Prostate gland (tissue), 2 donors: ENCODE results near the gene CEP55.

ENCODE experiments used
- POLR2A ChIP-seq: fragments of 450-650 bp; IDR thresholded peaks from one replicate; pipeline ENCODE4 v1.6.1; 2016; ENCODE audit warnings: antibody characterized with exemption, mild to moderate bottlenecking
- POLR2AphosphoS5 ChIP-seq: sonication (generic); formaldehyde crosslinking; IDR thresholded peaks from one replicate; pipeline ENCODE4 v1.6.1; 2017; ENCODE audit warnings: antibody characterized with exemption
- TF ChIP-seq, protein P1 (sequence below), 4 experiments: fragments of 200-600 bp in 2 of 4; fragments of 450-650 bp in 2 of 4; sonication (generic) in 2 of 4; IDR thresholded peaks; 1 replicate in 3 of 4; 2 replicates in 1 of 4; pipeline ENCODE4 v1.5.1; 2016 to 2019; ENCODE audit warnings: antibody characterized with exemption in 4 of 4, mild to moderate bottlenecking in 2 of 4, moderate library complexity in 2 of 4

DNA sequence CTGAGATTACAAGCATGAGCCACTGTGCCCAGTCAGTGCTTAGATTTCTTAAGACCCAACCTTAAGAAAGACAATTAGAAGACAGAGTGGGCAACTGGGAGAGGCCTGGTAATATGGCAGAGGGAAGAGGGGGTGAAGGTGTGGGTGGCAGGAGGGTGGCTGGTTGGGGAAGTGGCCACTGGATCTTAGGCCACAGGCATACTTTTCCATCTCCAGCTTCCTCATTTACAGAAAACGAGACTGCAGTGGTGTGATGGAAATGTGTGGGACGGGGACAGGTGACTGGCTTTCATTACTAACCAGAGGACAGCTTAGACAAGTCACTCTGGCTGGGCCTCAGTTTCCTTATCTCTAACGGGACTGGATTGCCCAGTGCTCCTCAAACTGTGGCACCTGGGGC lies 69.0 kb downstream of the CEP55 start:
- TF ChIP-seq, protein P1, sequence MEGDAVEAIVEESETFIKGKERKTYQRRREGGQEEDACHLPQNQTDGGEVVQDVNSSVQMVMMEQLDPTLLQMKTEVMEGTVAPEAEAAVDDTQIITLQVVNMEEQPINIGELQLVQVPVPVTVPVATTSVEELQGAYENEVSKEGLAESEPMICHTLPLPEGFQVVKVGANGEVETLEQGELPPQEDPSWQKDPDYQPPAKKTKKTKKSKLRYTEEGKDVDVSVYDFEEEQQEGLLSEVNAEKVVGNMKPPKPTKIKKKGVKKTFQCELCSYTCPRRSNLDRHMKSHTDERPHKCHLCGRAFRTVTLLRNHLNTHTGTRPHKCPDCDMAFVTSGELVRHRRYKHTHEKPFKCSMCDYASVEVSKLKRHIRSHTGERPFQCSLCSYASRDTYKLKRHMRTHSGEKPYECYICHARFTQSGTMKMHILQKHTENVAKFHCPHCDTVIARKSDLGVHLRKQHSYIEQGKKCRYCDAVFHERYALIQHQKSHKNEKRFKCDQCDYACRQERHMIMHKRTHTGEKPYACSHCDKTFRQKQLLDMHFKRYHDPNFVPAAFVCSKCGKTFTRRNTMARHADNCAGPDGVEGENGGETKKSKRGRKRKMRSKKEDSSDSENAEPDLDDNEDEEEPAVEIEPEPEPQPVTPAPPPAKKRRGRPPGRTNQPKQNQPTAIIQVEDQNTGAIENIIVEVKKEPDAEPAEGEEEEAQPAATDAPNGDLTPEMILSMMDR (IDR thresholded peaks at IDR 0.05) = no peak
- TF ChIP-seq POLR2A (no peak), POLR2AphosphoS5 (no peak)
